Colonic mucosa (tissue), 4 donors: ENCODE data around the gene TTLL6. TPM values are rescaled to one million over a fixed set of nuclear protein-coding genes. Genes with fewer than 3 reads are reported as not detected.

ENCODE experiments used
- DNase-seq: peaks from one replicate; pipeline ENCODE4 v3.0.0-alpha.2; 2020
- H3K27ac ChIP-seq: fragments of 200-600 bp; one replicate; pipeline ENCODE4 v1.8.0; 2021
- H3K27me3 ChIP-seq: fragments of 200-600 bp; one replicate; pipeline ENCODE4 v1.8.0; 2021
- H3K36me3 ChIP-seq: fragments of 200-600 bp; one replicate; pipeline ENCODE4 v1.8.0; 2021
- H3K4me1 ChIP-seq: fragments of 200-600 bp; one replicate; pipeline ENCODE4 v1.8.0; 2021; ENCODE audit warnings: mild to moderate bottlenecking
- H3K4me3 ChIP-seq: fragments of 200-600 bp; one replicate; pipeline ENCODE4 v1.8.0; 2021
- H3K9ac ChIP-seq, 2 donors: one replicate each; pipeline ENCODE4 v1.7.0; 2013; ENCODE audit warnings: control low read depth in 2 of 2, low read depth in 2 of 2, low read length in 2 of 2
- H3K9me3 ChIP-seq: fragments of 200-600 bp; one replicate; pipeline ENCODE4 v1.8.0; 2021
- CTCF ChIP-seq: fragments of 200-600 bp; IDR thresholded peaks from one replicate; pipeline ENCODE4 v1.8.0; 2022; ENCODE audit warnings: antibody characterized with exemption, mild to moderate bottlenecking
- intact Hi-C: fragments of 100-400 bp; cut with DNase I; formaldehyde crosslinking; loops from one replicate; pipeline ENCODE4 v1.14.1; 2022
- total RNA-seq, 2 donors: library from RNA; stranded (reverse); fragmentation: NEBNext Ultra II Directional in 1 of 2; extraction: Animal tissue kit (Norgen Biotek cat#: 25700) in 1 of 2; gene quantifications; one replicate each; pipeline ENCODE4 v1.2.1, GENCODE V29; 2021
- donor health status: healthy.
- donor health status: DM: no; HTN: no; CAD: no.
- donor health status: DM: no; HTN: no; CAD: no.

TTLL6 gene
- total RNA-seq, 2 donors from 2014 or later, result 8.2 to 18.7 TPM

GRCh38 chr17:48720266-48721008 lies 96.6 kb downstream of the TTLL6 start:
- Histone ChIP-seq H3K4me3 (peak overlapping the region; percentile 45), H3K9ac (no peak overlapping the region), H3K36me3 (no peaks in the 10 kb centered on the region), H3K27ac (peak overlapping the region; percentile 85), H3K9me3 (no peaks in the 10 kb centered on the region), H3K27me3 (peaks cover 38% of the 10 kb centered on the region), H3K4me1 (no peaks in the 10 kb centered on the region)
- DNase-seq, result peak; percentile 64
- intact Hi-C loops, result loop anchor here (5.0 kb wide), 2 partner anchors 78 to 157 kb away; no protein-coding TSS in a partner anchor
- no peak for TF ChIP-seq CTCF

GRCh38 chr17:48719642-48720265 lies 97.3 kb downstream of the TTLL6 start:
- DNase-seq, result peak; percentile 63
- H3K27me3 ChIP-seq, result peaks cover 34% of the 10 kb centered on the region
- no peaks in the 10 kb centered on the region for H3K4me1 ChIP-seq
- H3K36me3 ChIP-seq, result no peaks in the 10 kb centered on the region
- no peak overlapping the region for H3K9ac ChIP-seq
- intact Hi-C loops, result loop anchor here (5.0 kb wide), 2 partner anchors 77 to 158 kb away; no protein-coding TSS in a partner anchor
- peak overlapping the region; percentile 85 for H3K27ac ChIP-seq
- peak overlapping the region; percentile 45 for H3K4me3 ChIP-seq
- H3K9me3 ChIP-seq, result no peaks in the 10 kb centered on the region
- TF ChIP-seq CTCF, result no peak

- intact Hi-C loops, result no loop called here
- no peaks in the 10 kb centered on the region for H3K36me3 ChIP-seq
- H3K27me3 ChIP-seq, result peaks cover 34% of the 10 kb centered on the region
- no peak overlapping the region for H3K9ac ChIP-seq
- H3K4me3 ChIP-seq, result peak overlapping the region; percentile 45
- peak overlapping the region; percentile 85 for H3K27ac ChIP-seq
- no peak for TF ChIP-seq CTCF
- peak; percentile 46 for DNase-seq
- no peaks in the 10 kb centered on the region for H3K4me1 ChIP-seq
- H3K9me3 ChIP-seq, result no peaks in the 10 kb centered on the region
Measured at GRCh38 chr17:48718761-48719641, 98.0 kb downstream of the TTLL6 start.

GRCh38 chr17:48718227-48718760 lies 98.7 kb downstream of the TTLL6 start:
- intact Hi-C loops, result no loop called here
- peak; percentile 71 for DNase-seq
- H3K4me1 ChIP-seq, result no peaks in the 10 kb centered on the region
- H3K27me3 ChIP-seq, result peaks cover 34% of the 10 kb centered on the region
- H3K9ac ChIP-seq, result no peak overlapping the region
- peak overlapping the region; percentile 45 for H3K4me3 ChIP-seq
- H3K36me3 ChIP-seq, result no peaks in the 10 kb centered on the region
- no peak for TF ChIP-seq CTCF
- no peaks in the 10 kb centered on the region for H3K9me3 ChIP-seq
- H3K27ac ChIP-seq, result peak overlapping the region; percentile 85
